Cardiac muscle cell (in vitro differentiated cells and primary cell): ENCODE data around the gene IKZF1. TPM values are rescaled to one million over a fixed set of nuclear protein-coding genes. Genes with fewer than 3 reads are reported as not detected.

ENCODE experiments used
- DNase-seq, 2 donors: peaks; one replicate each; pipeline versions ENCODE4 v3.0.0 to v3.0.0-alpha.2; 2010 to 2017; ENCODE audit warnings: low read depth in 1 of 2, low spot score in 1 of 2
- H3K27ac ChIP-seq: fragments of 200-600 bp; sonication (generic); 2 replicates; pipeline ENCODE4 v1.5.1; 2016
- H3K27me3 ChIP-seq: fragments of 200-600 bp; sonication (generic); 2 replicates; pipeline ENCODE4 v1.6.0; 2016; ENCODE audit warnings: control low read depth
- H3K36me3 ChIP-seq: fragments of 200-600 bp; sonication (generic); 2 replicates; pipeline ENCODE4 v1.5.1; 2016; ENCODE audit warnings: control low read depth
- H3K4me1 ChIP-seq: fragments of 200-600 bp; sonication (generic); 2 replicates; pipeline ENCODE4 v1.8.1; 2017; ENCODE audit warnings: low read depth, mild to moderate bottlenecking, mixed run types
- H3K4me3 ChIP-seq: fragments of 200-600 bp; sonication (generic); 2 replicates; pipeline ENCODE4 v1.5.1; 2016; ENCODE audit warnings: mild to moderate bottlenecking
- H3K9me3 ChIP-seq: fragments of 200-600 bp; sonication (generic); 2 replicates; pipeline ENCODE4 v1.5.1; 2017; ENCODE audit warnings: low read depth, mild to moderate bottlenecking, control low read depth
- polyA plus RNA-seq: library from polyadenylated mRNA; unstranded; fragments of >200 nt; fragmentation: Nextera tagmentation; extraction: Ambion mirVana; gene quantifications from 2 replicates; pipeline ENCODE4 v1.2.1, GENCODE V29; 2016
- total RNA-seq: library from RNA; depleted of rRNA; stranded (reverse); fragments of >200 nt; gene quantifications from 2 replicates; pipeline ENCODE4 v1.2.3, GENCODE V29; 2016
- TF ChIP-seq, protein P1 (sequence below): IDR thresholded peaks from 2 replicates; pipeline ENCODE4 v1.5.1; 2012; ENCODE audit warnings: low read depth, mild to moderate bottlenecking, low read length

Gene IKZF1
- total and polyA plus RNA-seq, 2 experiments from 2014 or later = 0.30 TPM; not detected in 1

DNA sequence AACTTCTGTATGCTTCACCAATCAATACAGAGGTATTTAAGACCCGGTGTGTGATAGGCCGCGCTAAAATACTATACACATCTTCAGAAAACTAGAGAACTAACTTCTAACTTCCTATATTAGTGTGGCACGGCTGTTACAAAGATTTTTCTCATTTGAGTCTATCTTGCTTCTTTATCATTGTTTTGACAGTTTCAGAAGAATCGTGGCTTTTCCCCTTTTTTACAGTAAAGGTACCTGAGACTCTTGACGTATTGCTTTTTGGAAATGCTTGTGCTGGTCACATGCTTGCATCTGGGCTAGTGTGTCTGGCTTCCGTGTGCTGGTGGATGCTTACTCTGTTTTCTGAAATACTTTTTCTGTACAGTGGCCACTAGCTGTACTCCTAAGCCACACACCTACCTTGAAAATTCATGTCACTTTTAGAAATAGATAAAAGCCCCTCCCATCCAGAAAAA is 12.7 kb downstream of the IKZF1 start:
- Histone ChIP-seq H3K27me3 (peaks cover 27% of the 10 kb centered on the region), H3K27ac (no peak overlapping the region), H3K9me3 (no peaks in the 10 kb centered on the region), H3K36me3 (no peaks in the 10 kb centered on the region), H3K4me3 (no peak overlapping the region), H3K4me1 (peaks cover 5% of the 10 kb centered on the region)
- TF ChIP-seq, protein P1, sequence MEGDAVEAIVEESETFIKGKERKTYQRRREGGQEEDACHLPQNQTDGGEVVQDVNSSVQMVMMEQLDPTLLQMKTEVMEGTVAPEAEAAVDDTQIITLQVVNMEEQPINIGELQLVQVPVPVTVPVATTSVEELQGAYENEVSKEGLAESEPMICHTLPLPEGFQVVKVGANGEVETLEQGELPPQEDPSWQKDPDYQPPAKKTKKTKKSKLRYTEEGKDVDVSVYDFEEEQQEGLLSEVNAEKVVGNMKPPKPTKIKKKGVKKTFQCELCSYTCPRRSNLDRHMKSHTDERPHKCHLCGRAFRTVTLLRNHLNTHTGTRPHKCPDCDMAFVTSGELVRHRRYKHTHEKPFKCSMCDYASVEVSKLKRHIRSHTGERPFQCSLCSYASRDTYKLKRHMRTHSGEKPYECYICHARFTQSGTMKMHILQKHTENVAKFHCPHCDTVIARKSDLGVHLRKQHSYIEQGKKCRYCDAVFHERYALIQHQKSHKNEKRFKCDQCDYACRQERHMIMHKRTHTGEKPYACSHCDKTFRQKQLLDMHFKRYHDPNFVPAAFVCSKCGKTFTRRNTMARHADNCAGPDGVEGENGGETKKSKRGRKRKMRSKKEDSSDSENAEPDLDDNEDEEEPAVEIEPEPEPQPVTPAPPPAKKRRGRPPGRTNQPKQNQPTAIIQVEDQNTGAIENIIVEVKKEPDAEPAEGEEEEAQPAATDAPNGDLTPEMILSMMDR = no peak
- DNase-seq = no peak

DNA sequence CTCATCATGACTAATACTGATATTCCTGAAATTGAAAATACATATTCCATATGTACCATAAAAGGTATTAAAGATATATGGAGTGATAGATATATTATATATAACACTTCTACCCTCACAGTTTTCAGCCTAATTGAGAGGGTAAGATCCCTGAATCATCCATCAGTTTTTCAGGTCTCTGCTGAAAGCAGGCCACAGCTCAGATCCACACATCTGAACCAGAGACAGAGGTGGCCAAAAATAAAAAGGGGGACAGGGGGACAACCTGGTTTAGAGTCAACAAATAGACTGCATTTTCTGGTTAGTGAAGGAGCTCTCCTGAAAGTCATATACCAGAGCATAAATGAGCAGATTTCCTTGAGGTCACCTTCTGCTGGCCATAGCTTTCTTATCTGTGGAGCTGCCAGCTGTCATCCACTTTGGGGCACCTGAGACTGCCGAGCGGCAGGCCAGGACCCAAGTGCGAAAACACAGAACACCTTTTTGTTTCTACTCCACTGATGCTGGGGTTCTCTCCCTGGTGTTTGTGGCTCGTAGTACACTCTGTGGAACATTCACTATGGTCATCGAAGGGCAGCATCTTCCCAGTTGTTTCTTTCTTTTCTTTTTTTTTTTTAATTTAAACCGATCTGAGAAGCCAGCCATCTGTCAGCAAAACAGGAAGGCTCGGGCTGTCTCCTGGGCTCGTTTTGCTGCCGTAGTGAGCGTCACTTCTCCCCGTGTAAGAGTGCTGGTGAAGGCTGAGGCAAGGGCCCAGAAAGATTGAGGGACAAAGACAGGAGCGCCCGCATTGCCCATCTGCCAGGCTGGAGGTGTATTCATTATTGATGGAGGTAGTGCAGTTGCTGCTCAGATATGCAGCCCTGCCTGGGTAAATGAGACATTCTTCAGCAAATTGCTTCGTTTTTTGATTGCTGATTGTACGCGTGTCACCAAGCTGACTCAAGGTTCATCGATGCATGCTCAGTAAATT is 13.5 kb downstream of the IKZF1 start:
- Histone ChIP-seq H3K4me1 (peaks cover 5% of the 10 kb centered on the region), H3K36me3 (no peaks in the 10 kb centered on the region), H3K9me3 (no peaks in the 10 kb centered on the region), H3K27ac (no peak overlapping the region), H3K4me3 (no peak overlapping the region), H3K27me3 (peaks cover 21% of the 10 kb centered on the region)
- DNase-seq = no peak
- TF ChIP-seq, protein P1 = no peak

DNA sequence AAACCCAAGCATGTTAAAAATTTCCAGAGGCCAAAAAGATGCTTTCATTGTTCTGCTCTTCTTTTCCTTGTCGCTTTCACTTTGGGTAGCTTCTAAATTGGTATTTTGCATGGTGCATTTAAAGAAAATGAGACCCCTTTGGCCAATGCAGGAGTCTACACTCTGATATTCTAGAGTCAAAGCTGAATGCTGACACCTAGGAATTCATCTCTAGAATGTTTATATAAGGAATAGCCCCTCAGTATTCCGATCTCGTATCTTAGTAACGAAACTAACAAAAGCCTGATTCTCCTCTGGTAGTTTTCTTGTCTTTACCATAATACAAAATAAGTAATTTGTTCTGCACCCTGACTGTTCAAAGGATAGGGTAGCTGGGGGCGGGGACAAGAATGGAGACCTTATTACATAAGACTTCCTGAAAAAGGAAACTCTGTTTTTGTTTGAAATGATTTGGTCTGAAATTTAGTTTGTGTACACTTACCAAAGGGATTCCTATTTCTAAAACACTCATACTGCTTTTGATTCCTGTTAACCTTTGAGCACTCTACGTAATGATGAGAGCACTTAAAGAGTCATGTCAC is 17.1 kb downstream of the IKZF1 start:
- H3K27ac ChIP-seq = no peak overlapping the region
- TF ChIP-seq, protein P1 = no peak
- DNase-seq = no peak

DNA sequence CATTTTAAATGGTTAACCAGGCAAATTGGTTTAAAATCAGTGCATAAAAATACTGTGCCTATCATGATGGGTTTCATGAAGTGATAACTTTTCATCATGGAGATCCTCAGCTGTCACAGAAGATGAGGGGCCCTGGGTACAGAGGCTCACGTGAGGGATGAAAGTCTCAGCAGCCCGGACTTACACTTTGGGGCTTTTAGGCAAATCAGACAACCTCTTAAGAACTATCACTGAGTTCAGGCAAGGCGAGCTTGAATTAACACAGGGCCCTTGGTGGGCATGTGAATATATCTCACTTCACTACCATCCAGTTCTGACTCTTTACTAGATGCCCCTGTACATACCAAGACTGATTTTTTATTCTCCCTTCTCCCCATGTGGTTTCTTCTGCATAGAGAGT is 19.6 kb downstream of the IKZF1 start:
- no peaks in the 10 kb centered on the region for H3K27me3 ChIP-seq
- no peaks in the 10 kb centered on the region for H3K36me3 ChIP-seq
- no peaks in the 10 kb centered on the region for H3K9me3 ChIP-seq
- H3K4me3 ChIP-seq = no peak overlapping the region
- H3K4me1 ChIP-seq = no peaks in the 10 kb centered on the region
- TF ChIP-seq, protein P1 = no peak
- no peak for DNase-seq
- no peak overlapping the region for H3K27ac ChIP-seq

More for the DNA sequence above, 17.1 kb downstream of the IKZF1 start:
- Histone ChIP-seq H3K4me1 (peaks cover 3% of the 10 kb centered on the region), H3K36me3 (no peaks in the 10 kb centered on the region), H3K27me3 (no peaks in the 10 kb centered on the region), H3K9me3 (no peaks in the 10 kb centered on the region), H3K4me3 (no peak overlapping the region)

DNA sequence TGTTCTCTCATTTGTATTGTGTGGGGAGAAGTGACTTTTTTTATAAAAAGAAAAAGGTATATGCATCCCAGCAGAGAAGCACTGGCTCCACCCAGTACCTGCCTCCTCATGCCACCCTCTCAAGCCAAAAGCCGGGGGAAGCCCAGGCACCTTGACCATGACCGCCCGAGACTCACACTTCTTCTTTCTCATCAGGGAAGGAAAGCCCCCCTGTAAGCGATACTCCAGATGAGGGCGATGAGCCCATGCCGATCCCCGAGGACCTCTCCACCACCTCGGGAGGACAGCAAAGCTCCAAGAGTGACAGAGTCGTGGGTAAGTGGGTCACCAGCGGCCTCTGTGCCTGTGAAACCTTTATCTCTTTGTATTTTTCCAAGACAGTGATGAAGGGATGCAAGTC is 22.9 kb downstream of the IKZF1 start:
- TF ChIP-seq, protein P1 = no peak

More for the DNA sequence above, 22.9 kb downstream of the IKZF1 start:
- no peak overlapping the region for H3K27ac ChIP-seq
- H3K27me3 ChIP-seq = no peaks in the 10 kb centered on the region
- no peak for DNase-seq
- peaks cover 12% of the 10 kb centered on the region for H3K4me1 ChIP-seq
- no peaks in the 10 kb centered on the region for H3K9me3 ChIP-seq
- H3K4me3 ChIP-seq = no peak overlapping the region
- H3K36me3 ChIP-seq = no peaks in the 10 kb centered on the region
